KMS-11 (cell line): ENCODE results near the gene RNF213.
"Not testable (repeated sequence)": the region's sequence is repeated elsewhere in the genome, so short reads cannot be mapped to it uniquely, and the experiment has no call there.

ENCODE experiments used
- H2AFZ ChIP-seq: fragments of 200-600 bp; sonication (generic); 2 replicates; pipeline ENCODE4 v1.6.1; 2016; ENCODE audit warnings: antibody characterized with exemption, mixed run types, low read depth
- H3K27ac ChIP-seq: fragments of 200-600 bp; sonication (generic); 2 replicates; pipeline ENCODE4 v1.6.1; 2016; ENCODE audit warnings: mild to moderate bottlenecking, mixed run types
- H3K27me3 ChIP-seq: fragments of 200-600 bp; sonication (generic); 2 replicates; pipeline ENCODE4 v1.6.1; 2017; ENCODE audit warnings: mild to moderate bottlenecking, low read depth, mixed run types, moderate library complexity; ENCODE audit not compliant: insufficient read depth
- H3K36me3 ChIP-seq: fragments of 200-600 bp; sonication (generic); 2 replicates; pipeline ENCODE4 v1.6.1; 2017; ENCODE audit warnings: mild to moderate bottlenecking, mixed run types; ENCODE audit not compliant: insufficient read depth
- H3K4me1 ChIP-seq: fragments of 200-600 bp; sonication (generic); 2 replicates; pipeline ENCODE4 v1.6.1; 2016; ENCODE audit warnings: mild to moderate bottlenecking, low read depth, mixed run types; ENCODE audit not compliant: poor library complexity, severe bottlenecking
- H3K4me2 ChIP-seq: fragments of 200-600 bp; sonication (generic); 2 replicates; pipeline ENCODE4 v1.7.0; 2016; ENCODE audit warnings: mild to moderate bottlenecking, mixed run types
- H3K4me3 ChIP-seq: fragments of 200-600 bp; sonication (generic); IDR thresholded peaks from 2 replicates; pipeline ENCODE4 v1.6.1; 2017; ENCODE audit warnings: low read depth, low read length, mixed read lengths; ENCODE audit not compliant: insufficient read depth
- H3K79me2 ChIP-seq: fragments of 200-600 bp; sonication (generic); 2 replicates; pipeline ENCODE4 v1.6.1; 2016; ENCODE audit warnings: low read depth, mixed run types; ENCODE audit not compliant: insufficient read depth
- H3K9ac ChIP-seq: fragments of 200-600 bp; sonication (generic); 2 replicates; pipeline ENCODE4 v1.6.1; 2016; ENCODE audit warnings: mild to moderate bottlenecking, mixed run types
- H4K20me1 ChIP-seq: fragments of 200-600 bp; sonication (generic); 2 replicates; pipeline ENCODE4 v1.6.1; 2016; ENCODE audit warnings: mild to moderate bottlenecking, mixed run types; ENCODE audit not compliant: insufficient read depth
- TF ChIP-seq, protein P1 (sequence below): fragments of 200-600 bp; sonication (generic); conservative IDR thresholded peaks from 2 replicates; pipeline ENCODE4 v1.6.1; 2017; ENCODE audit warnings: low read depth, mild to moderate bottlenecking, antibody characterized with exemption, low read length, moderate library complexity, mixed read lengths

The RNF213 gene

GRCh38 chr17:80254396-80255251, 6.0 kb upstream of the RNF213 start:
- peak overlapping the region; percentile 94 for H3K27ac ChIP-seq
- H3K36me3 ChIP-seq, result no peaks in the 10 kb centered on the region
- H3K4me3 ChIP-seq, result no peak overlapping the region
- H4K20me1 ChIP-seq, result no peaks in the 10 kb centered on the region
- no peaks in the 10 kb centered on the region for H3K79me2 ChIP-seq
- no peaks in the 10 kb centered on the region for H3K27me3 ChIP-seq
- peaks cover 45% of the 10 kb centered on the region for H3K4me1 ChIP-seq
- peak overlapping the region; percentile 89 for H2AFZ ChIP-seq
- peak overlapping the region; percentile 77 for H3K9ac ChIP-seq
- H3K4me2 ChIP-seq, result peak overlapping the region; percentile 41
- TF ChIP-seq, protein P1, sequence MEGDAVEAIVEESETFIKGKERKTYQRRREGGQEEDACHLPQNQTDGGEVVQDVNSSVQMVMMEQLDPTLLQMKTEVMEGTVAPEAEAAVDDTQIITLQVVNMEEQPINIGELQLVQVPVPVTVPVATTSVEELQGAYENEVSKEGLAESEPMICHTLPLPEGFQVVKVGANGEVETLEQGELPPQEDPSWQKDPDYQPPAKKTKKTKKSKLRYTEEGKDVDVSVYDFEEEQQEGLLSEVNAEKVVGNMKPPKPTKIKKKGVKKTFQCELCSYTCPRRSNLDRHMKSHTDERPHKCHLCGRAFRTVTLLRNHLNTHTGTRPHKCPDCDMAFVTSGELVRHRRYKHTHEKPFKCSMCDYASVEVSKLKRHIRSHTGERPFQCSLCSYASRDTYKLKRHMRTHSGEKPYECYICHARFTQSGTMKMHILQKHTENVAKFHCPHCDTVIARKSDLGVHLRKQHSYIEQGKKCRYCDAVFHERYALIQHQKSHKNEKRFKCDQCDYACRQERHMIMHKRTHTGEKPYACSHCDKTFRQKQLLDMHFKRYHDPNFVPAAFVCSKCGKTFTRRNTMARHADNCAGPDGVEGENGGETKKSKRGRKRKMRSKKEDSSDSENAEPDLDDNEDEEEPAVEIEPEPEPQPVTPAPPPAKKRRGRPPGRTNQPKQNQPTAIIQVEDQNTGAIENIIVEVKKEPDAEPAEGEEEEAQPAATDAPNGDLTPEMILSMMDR, result no peak

GRCh38 chr17:80256034-80256350, 4.7 kb upstream of the RNF213 start:
- Histone ChIP-seq H2AFZ (no peak overlapping the region), H3K9ac (no peak overlapping the region), H4K20me1 (no peaks in the 10 kb centered on the region), H3K79me2 (no peaks in the 10 kb centered on the region), H3K27ac (peak overlapping the region; percentile 94), H3K27me3 (no peaks in the 10 kb centered on the region), H3K4me2 (peak overlapping the region; percentile 3; the same call in 1 of the 2 replicates), H3K4me1 (peaks cover 48% of the 10 kb centered on the region), H3K4me3 (no peak overlapping the region), H3K36me3 (no peaks in the 10 kb centered on the region)
- TF ChIP-seq, protein P1, result no peak

GRCh38 chr17:80257716-80258213, 2.9 kb upstream of the RNF213 start:
- Histone ChIP-seq H3K4me3 (no peak overlapping the region), H4K20me1 (no peaks in the 10 kb centered on the region), H2AFZ (no peak overlapping the region), H3K27me3 (no peaks in the 10 kb centered on the region), H3K4me2 (no peak overlapping the region), H3K27ac (no peak overlapping the region; the same call in 1 of the 2 replicates), H3K9ac (no peak overlapping the region), H3K79me2 (no peaks in the 10 kb centered on the region), H3K4me1 (peaks cover 60% of the 10 kb centered on the region), H3K36me3 (no peaks in the 10 kb centered on the region)
- TF ChIP-seq, protein P1, result no peak

DNA sequence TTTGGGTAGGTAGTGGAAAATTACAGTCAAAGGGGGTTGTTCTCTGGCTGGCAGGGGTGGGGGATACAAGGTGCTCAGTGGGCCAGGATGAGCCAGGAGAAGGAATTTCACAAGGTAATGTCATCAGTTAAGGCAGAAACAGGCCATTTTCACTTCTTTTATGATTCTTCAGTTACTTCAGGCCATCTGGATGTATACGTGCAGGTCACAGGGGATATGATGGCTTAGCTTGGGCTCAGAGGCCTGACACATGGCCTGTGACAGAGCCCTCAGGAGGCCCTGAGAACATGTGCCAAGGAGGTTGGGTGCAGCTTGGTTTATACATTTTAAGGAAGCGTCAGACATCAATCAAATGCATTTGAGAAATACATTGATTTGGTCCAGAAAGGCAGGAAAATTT, 2.4 kb upstream of the RNF213 start:
- peaks cover 66% of the 10 kb centered on the region for H3K4me1 ChIP-seq
- peak overlapping the region; percentile 18; the same call in 1 of the 2 replicates for H3K27ac ChIP-seq

GRCh38 chr17:80259457-80260068, 1.1 kb upstream of the RNF213 start:
- H3K27ac ChIP-seq, result peak overlapping the region; percentile 75

More for the DNA sequence above, 2.4 kb upstream of the RNF213 start:
- H3K4me2 ChIP-seq, H2AFZ ChIP-seq, H3K27me3 ChIP-seq, H3K79me2 ChIP-seq, H3K9ac ChIP-seq, H3K36me3 ChIP-seq, H4K20me1 ChIP-seq, H3K4me3 ChIP-seq: not testable (repeated sequence)

More at GRCh38 chr17:80259457-80260068, 1.1 kb upstream of the RNF213 start:
- Histone ChIP-seq H2AFZ (peak overlapping the region; percentile 25), H4K20me1 (no peaks in the 10 kb centered on the region), H3K4me2 (peak overlapping the region; percentile 39), H3K4me1 (peaks cover 68% of the 10 kb centered on the region), H3K36me3 (no peaks in the 10 kb centered on the region), H3K4me3 (no peak overlapping the region), H3K9ac (peak overlapping the region; percentile 76), H3K79me2 (no peaks in the 10 kb centered on the region), H3K27me3 (no peaks in the 10 kb centered on the region)
- TF ChIP-seq, protein P1, result no peak
